SK-N-SH (cell line): Measurements from ENCODE around the gene ROBO1.

Experiments used
- MXI1 ChIP-seq: IDR thresholded peaks from 2 replicates; pipeline ENCODE4 v1.6.1; 2012; ENCODE audit warnings: mild to moderate bottlenecking, low read depth, low read length, improper control_type of control experiment
- RCOR1 ChIP-seq: fragments of 150-350 bp; IDR thresholded peaks from 2 replicates; pipeline ENCODE4 v1.6.1; 2017; ENCODE audit warnings: antibody characterized with exemption, low read length
- TEAD4 ChIP-seq: IDR thresholded peaks from 2 replicates; pipeline ENCODE4 v1.4.0; 2012; ENCODE audit warnings: mild to moderate bottlenecking, borderline replicate concordance; ENCODE audit not compliant: insufficient read depth
- ZBTB33 ChIP-seq: IDR thresholded peaks from 2 replicates; pipeline ENCODE4 v1.4.0; 2012; ENCODE audit warnings: low read depth, borderline replicate concordance
- TF ChIP-seq, protein P1 (sequence below): fragments of 200-600 bp; sonication (generic); IDR thresholded peaks from 2 replicates; pipeline ENCODE4 v1.6.1; 2017; ENCODE audit warnings: antibody characterized with exemption, mild to moderate bottlenecking, moderate library complexity

GRCh38 chr3:79285380-79285779 lies 482.4 kb downstream of the ROBO1 start:
- TF ChIP-seq, protein P1, sequence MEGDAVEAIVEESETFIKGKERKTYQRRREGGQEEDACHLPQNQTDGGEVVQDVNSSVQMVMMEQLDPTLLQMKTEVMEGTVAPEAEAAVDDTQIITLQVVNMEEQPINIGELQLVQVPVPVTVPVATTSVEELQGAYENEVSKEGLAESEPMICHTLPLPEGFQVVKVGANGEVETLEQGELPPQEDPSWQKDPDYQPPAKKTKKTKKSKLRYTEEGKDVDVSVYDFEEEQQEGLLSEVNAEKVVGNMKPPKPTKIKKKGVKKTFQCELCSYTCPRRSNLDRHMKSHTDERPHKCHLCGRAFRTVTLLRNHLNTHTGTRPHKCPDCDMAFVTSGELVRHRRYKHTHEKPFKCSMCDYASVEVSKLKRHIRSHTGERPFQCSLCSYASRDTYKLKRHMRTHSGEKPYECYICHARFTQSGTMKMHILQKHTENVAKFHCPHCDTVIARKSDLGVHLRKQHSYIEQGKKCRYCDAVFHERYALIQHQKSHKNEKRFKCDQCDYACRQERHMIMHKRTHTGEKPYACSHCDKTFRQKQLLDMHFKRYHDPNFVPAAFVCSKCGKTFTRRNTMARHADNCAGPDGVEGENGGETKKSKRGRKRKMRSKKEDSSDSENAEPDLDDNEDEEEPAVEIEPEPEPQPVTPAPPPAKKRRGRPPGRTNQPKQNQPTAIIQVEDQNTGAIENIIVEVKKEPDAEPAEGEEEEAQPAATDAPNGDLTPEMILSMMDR: no peak
- TF ChIP-seq RCOR1: no peak
- no peak for TF ChIP-seq TEAD4
- TF ChIP-seq ZBTB33: no peak
- TF ChIP-seq MXI1: no peak
